Osteocyte (in vitro differentiated cells): ENCODE data around the gene SUMO4. TPM values are rescaled to one million over a fixed set of nuclear protein-coding genes. Genes with fewer than 3 reads are reported as not detected.

Source experiments
- DNase-seq: peaks from one replicate; pipeline ENCODE4 v3.0.0; 2021; ENCODE audit warnings: mixed read lengths; ENCODE audit not compliant: unreplicated experiment; ENCODE audit errors: extremely low spot score
- H3K27ac Mint-ChIP-seq: one replicate; pipeline ENCODE4 v1.8.0; 2021; ENCODE audit warnings: mild to moderate bottlenecking, mixed read lengths; ENCODE audit not compliant: unreplicated experiment
- H3K27me3 Mint-ChIP-seq: one replicate; pipeline ENCODE4 v1.8.0; 2021; ENCODE audit warnings: mixed read lengths; ENCODE audit not compliant: unreplicated experiment
- H3K36me3 Mint-ChIP-seq: one replicate; pipeline ENCODE4 v1.8.0; 2021; ENCODE audit warnings: mixed read lengths; ENCODE audit not compliant: unreplicated experiment
- H3K4me1 Mint-ChIP-seq: one replicate; pipeline ENCODE4 v1.8.0; 2021; ENCODE audit warnings: mixed read lengths; ENCODE audit not compliant: unreplicated experiment
- H3K4me3 Mint-ChIP-seq: one replicate; pipeline ENCODE4 v1.8.0; 2021; ENCODE audit warnings: mild to moderate bottlenecking, moderate library complexity, mixed read lengths; ENCODE audit not compliant: unreplicated experiment
- H3K9me3 Mint-ChIP-seq: one replicate; pipeline ENCODE4 v1.8.0; 2021; ENCODE audit warnings: mixed read lengths; ENCODE audit not compliant: unreplicated experiment
- CTCF ChIP-seq: fragments of 200-600 bp; sonication (generic); IDR thresholded peaks from 2 replicates; pipeline ENCODE4 v1.5.0; 2021; ENCODE audit warnings: antibody characterized with exemption, mild to moderate bottlenecking, moderate library complexity
- long read RNA-seq: library from polyadenylated mRNA; unstranded; transcript quantifications from one replicate; pipeline ENCODE4 v2.0.0, GENCODE V29; 2021
- total RNA-seq: library from RNA; stranded (reverse); gene quantifications from 2 replicates; pipeline ENCODE4 v1.2.1, GENCODE V29; 2021

The SUMO4 gene
- total RNA-seq: 1.5 and 2.9 TPM in 2 replicates
- long read RNA-seq, partial matches to known transcripts: 0 of 2 reads
- long read RNA-seq, other reads (novel, unspliced or antisense): 0 of 2 reads

DNA sequence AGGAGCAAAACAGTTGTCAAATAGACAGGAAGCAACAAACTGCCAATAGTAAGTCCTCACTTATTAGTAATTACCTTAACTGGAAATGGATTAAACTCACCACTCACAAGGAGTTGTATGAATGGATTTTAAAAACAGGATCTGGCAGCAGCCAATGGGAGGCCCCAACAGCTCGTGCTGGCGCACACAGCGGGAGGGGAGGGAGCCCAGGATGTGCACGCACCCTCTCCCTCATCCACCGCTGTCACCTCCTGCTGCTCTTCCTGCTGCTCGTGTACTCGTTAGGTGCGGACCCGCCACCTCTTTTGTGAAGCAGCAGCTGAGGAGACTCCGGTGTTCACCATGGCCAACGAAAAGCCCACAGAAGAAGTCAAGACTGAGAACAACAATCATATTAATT lies at the start of gene SUMO4:
SUMO4 (plus strand) TSS at position 213 of the 400 bp plus-strand sequence; CDS start at position 343, 130 bp downstream.
- peaks cover 62% of the 10 kb centered on the region for H3K36me3 Mint-ChIP-seq
- H3K27me3 Mint-ChIP-seq: no peaks in the 10 kb centered on the region
- no peak within 1 kb of the TSS for H3K4me3 Mint-ChIP-seq
- no peak for TF ChIP-seq CTCF
- H3K9me3 Mint-ChIP-seq: peaks cover 7% of the 10 kb centered on the region
- H3K27ac Mint-ChIP-seq: no peak within 1 kb of the TSS
- H3K4me1 Mint-ChIP-seq: no peaks in the 10 kb centered on the region
- DNase-seq: no peak

- peaks cover 5% of the 10 kb centered on the region for H3K36me3 Mint-ChIP-seq
- H3K27ac Mint-ChIP-seq: no peak overlapping the region
- TF ChIP-seq CTCF: no peak
- H3K9me3 Mint-ChIP-seq: no peaks in the 10 kb centered on the region
- H3K4me3 Mint-ChIP-seq: no peak overlapping the region
- no peaks in the 10 kb centered on the region for H3K27me3 Mint-ChIP-seq
- H3K4me1 Mint-ChIP-seq: peaks cover 21% of the 10 kb centered on the region
- no peak for DNase-seq
Measured at GRCh38 chr6:149354009-149354408, 46.1 kb upstream of the SUMO4 start.

DNA sequence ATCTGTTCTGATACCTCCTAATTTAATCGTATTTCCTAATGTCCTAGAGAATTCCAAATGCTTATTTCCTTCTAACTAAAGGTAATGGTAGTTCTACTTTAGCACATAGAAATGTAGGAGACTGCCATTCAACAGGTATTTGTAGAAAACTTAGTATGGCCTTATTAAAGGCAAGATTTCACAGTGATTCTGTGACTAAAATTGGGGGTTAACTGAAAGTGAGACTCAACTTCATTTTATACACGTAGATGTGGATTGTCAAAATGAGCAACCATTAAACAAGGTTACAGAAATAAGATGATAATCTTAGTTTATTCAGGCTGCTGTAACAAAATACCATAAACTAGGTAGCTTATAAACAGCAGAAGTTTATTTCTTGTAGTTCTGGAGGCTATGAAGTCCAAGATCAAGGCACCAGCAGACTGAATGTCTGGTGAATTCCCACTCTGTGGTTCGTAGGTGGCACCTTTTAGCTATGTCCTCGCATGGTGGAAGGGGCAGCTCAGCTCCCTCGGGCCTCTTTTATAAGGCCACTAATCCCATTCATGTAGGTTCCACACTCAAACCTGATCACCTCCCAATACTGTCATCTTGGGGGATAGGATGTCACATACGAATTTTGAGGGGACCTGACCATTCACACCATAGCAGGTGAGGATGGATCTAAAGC lies 43.8 kb upstream of the SUMO4 start:
- H3K27ac Mint-ChIP-seq: no peak overlapping the region
- DNase-seq: no peak
- H3K4me1 Mint-ChIP-seq: peaks cover 32% of the 10 kb centered on the region
- H3K9me3 Mint-ChIP-seq: no peaks in the 10 kb centered on the region
- TF ChIP-seq CTCF: no peak
- H3K36me3 Mint-ChIP-seq: no peaks in the 10 kb centered on the region
- H3K27me3 Mint-ChIP-seq: no peaks in the 10 kb centered on the region
- H3K4me3 Mint-ChIP-seq: no peak overlapping the region

GRCh38 chr6:149357726-149358538 lies 42.1 kb upstream of the SUMO4 start:
- no peak for TF ChIP-seq CTCF
- Mint-ChIP-seq H3K27me3 (no peaks in the 10 kb centered on the region), H3K36me3 (peaks cover 4% of the 10 kb centered on the region), H3K9me3 (no peaks in the 10 kb centered on the region), H3K4me3 (no peak overlapping the region), H3K27ac (peak overlapping the region; percentile 68), H3K4me1 (peaks cover 30% of the 10 kb centered on the region)
- DNase-seq: no peak

GRCh38 chr6:149359440-149359839 lies 40.6 kb upstream of the SUMO4 start:
- no peak for TF ChIP-seq CTCF
- Mint-ChIP-seq H3K4me1 (peaks cover 32% of the 10 kb centered on the region), H3K36me3 (peaks cover 4% of the 10 kb centered on the region), H3K9me3 (no peaks in the 10 kb centered on the region), H3K27me3 (no peaks in the 10 kb centered on the region), H3K27ac (peak overlapping the region; percentile 33), H3K4me3 (no peak overlapping the region)
- DNase-seq: no peak
